ENCODE results near the gene PIK3R5.
A peak's percentile ranks its signal among the peaks of the same experiment; 100 is the strongest.

PIK3R5 gene

GRCh38 chr17:8966926-8967325, 1.4 kb upstream of the PIK3R5 start:
- no peak overlapping the region for H3K4me3 ChIP-seq (ENCODE audit: low read depth, low read length)
- TF ChIP-seq, protein P1, sequence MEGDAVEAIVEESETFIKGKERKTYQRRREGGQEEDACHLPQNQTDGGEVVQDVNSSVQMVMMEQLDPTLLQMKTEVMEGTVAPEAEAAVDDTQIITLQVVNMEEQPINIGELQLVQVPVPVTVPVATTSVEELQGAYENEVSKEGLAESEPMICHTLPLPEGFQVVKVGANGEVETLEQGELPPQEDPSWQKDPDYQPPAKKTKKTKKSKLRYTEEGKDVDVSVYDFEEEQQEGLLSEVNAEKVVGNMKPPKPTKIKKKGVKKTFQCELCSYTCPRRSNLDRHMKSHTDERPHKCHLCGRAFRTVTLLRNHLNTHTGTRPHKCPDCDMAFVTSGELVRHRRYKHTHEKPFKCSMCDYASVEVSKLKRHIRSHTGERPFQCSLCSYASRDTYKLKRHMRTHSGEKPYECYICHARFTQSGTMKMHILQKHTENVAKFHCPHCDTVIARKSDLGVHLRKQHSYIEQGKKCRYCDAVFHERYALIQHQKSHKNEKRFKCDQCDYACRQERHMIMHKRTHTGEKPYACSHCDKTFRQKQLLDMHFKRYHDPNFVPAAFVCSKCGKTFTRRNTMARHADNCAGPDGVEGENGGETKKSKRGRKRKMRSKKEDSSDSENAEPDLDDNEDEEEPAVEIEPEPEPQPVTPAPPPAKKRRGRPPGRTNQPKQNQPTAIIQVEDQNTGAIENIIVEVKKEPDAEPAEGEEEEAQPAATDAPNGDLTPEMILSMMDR (IDR thresholded peaks at IDR 0.05; ENCODE audit: insufficient read depth, low read depth, low read length, missing control alignments): no peak
- peak; percentile 55 for DNase-seq (ENCODE audit: low read depth)

- peak; percentile 69 for DNase-seq (ENCODE audit: low read depth)
- TF ChIP-seq, protein P1 (IDR thresholded peaks at IDR 0.05; ENCODE audit: insufficient read depth, low read depth, low read length, missing control alignments): no peak
- H3K4me3 ChIP-seq (ENCODE audit: low read depth, low read length): peak overlapping the region; percentile 57
Observed at GRCh38 chr17:8964801-8965393, 610 bp downstream of the PIK3R5 start.

GRCh38 chr17:8963647-8964258, 1.8 kb downstream of the PIK3R5 start:
- TF ChIP-seq, protein P1 (IDR thresholded peaks at IDR 0.05; ENCODE audit: insufficient read depth, low read depth, low read length, missing control alignments): no peak
- peak overlapping the region; percentile 57 for H3K4me3 ChIP-seq (ENCODE audit: low read depth, low read length)
- no peak for DNase-seq (ENCODE audit: low read depth)

DNA sequence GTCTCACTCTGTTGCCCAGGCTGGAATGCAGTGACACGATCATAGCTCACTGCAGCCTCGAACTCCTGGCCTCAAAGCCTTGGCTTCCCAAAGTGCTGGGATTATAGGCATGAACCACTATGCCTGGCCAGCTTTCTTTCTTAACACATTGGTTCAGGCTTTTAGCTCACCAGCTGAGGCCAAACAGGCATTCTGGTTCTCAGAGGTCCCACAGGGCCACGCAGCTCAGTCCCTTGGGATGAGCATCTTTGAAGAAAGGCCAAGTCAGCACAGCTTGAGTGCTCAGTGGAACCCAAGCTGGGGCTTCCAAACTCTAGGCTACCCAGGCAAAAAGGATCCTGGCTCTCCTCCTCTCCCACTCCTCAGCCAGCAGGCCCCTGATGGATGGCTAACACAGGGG, 2.5 kb downstream of the PIK3R5 start:
- TF ChIP-seq, protein P1 (IDR thresholded peaks at IDR 0.05; ENCODE audit: insufficient read depth, low read depth, low read length, missing control alignments): no peak
- no peak for DNase-seq (ENCODE audit: low read depth)
- H3K4me3 ChIP-seq (ENCODE audit: low read depth, low read length): peak overlapping the region; percentile 57

GRCh38 chr17:8961829-8962228, 3.7 kb downstream of the PIK3R5 start:
- H3K4me3 ChIP-seq (ENCODE audit: low read depth, low read length): peak overlapping the region; percentile 57

DNA sequence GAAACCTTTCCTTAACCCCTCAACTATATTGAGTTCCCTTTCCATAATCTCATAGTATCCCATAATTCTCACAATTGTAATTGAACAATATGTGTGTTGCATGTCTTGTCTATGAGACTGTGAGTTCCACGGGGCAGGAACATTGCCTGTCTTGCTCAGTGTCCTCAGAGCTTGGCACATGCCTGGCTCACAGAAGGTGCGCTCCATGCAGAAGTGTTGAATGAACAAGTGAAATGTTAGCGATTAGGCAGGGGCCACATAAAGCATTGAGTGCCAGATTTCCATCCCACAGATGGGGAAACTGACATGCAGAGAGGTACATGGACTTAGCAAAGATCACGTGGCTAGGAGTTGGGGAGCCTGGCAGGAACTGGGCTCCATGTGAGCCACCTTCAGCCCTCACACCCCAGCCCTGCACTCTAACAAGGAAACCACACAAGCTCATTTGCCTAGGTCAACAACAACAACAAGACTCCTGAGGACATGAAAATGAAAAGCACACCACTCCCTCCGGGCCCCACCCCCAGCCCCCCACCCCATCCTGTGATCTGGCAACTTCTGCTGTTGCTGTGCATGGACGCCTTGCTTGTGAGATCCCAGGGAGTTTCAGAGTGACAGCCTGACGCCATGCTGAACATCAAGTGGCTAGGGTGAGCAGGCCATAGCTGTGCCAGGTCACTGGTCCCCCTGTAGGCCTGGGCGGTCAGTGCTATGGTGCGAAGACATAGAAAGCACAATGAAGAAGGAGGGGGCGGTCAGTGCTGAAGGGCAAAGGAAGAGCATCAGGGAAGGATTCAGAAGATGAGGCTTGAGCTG, 5.0 kb downstream of the PIK3R5 start:
- peak overlapping the region; percentile 12 for H3K4me3 ChIP-seq (ENCODE audit: low read depth, low read length)
- DNase-seq (ENCODE audit: low read depth): peak; percentile 79
- TF ChIP-seq, protein P1 (IDR thresholded peaks at IDR 0.05; ENCODE audit: insufficient read depth, low read depth, low read length, missing control alignments): no peak

More at GRCh38 chr17:8961829-8962228, 3.7 kb downstream of the PIK3R5 start:
- DNase-seq (ENCODE audit: low read depth): no peak
- TF ChIP-seq, protein P1 (IDR thresholded peaks at IDR 0.05; ENCODE audit: insufficient read depth, low read depth, low read length, missing control alignments): no peak
